SK-N-SH (cell line): ENCODE measurements around the gene PRKCG.
"Not testable (repeated sequence)": the region's sequence is repeated elsewhere in the genome, so short reads cannot be mapped to it uniquely, and the experiment has no call there.

ENCODE experiments used
- EP300 ChIP-seq, 2 experiments: IDR thresholded peaks; 2 replicates each; pipeline versions ENCODE4 v1.4.0 to v1.6.1; 2012; ENCODE audit warnings: borderline replicate concordance in 1 of 2, low read depth in 1 of 2, low read length in 1 of 2
- EZH2phosphoT487 ChIP-seq: fragments of 200-600 bp; sonication (generic); IDR thresholded peaks from 2 replicates; pipeline ENCODE4 v1.6.1; 2017; ENCODE audit warnings: low read depth, mixed run types, mild to moderate bottlenecking, antibody characterized with exemption, moderate library complexity, borderline replicate concordance
- GABPA ChIP-seq: IDR thresholded peaks from 2 replicates; pipeline ENCODE4 v1.4.0; 2012; ENCODE audit warnings: low read depth, mild to moderate bottlenecking
- NRF1 ChIP-seq: IDR thresholded peaks from 2 replicates; pipeline ENCODE4 v1.6.1; 2012; ENCODE audit warnings: low read depth, mild to moderate bottlenecking, low read length
- POLR2AphosphoS5 ChIP-seq: IDR thresholded peaks from 2 replicates; pipeline ENCODE4 v1.6.1; 2012; ENCODE audit warnings: low read depth, low read length
- RAD21 ChIP-seq: IDR thresholded peaks from 2 replicates; pipeline ENCODE4 v1.6.1; 2012; ENCODE audit warnings: mild to moderate bottlenecking, low read length
- SIN3A ChIP-seq: IDR thresholded peaks from 2 replicates; pipeline ENCODE4 v1.6.1; 2012; ENCODE audit warnings: low read depth, mild to moderate bottlenecking, low read length, moderate library complexity, borderline replicate concordance
- SMC3 ChIP-seq: IDR thresholded peaks from 2 replicates; pipeline ENCODE4 v1.6.1; 2012; ENCODE audit warnings: low read depth, low read length, improper control_type of control experiment
- TAF1 ChIP-seq: IDR thresholded peaks from 2 replicates; pipeline ENCODE4 v1.6.1; 2012; ENCODE audit warnings: low read depth, mild to moderate bottlenecking, low read length, moderate library complexity, borderline replicate concordance
- TF ChIP-seq, protein P1 (sequence below): fragments of 200-600 bp; sonication (generic); IDR thresholded peaks from 2 replicates; pipeline ENCODE4 v1.6.1; 2017; ENCODE audit warnings: antibody characterized with exemption, mild to moderate bottlenecking, moderate library complexity
- TF ChIP-seq, protein P2 (sequence below): IDR thresholded peaks from 2 replicates; pipeline ENCODE4 v1.6.1; 2012; ENCODE audit warnings: mild to moderate bottlenecking, low read depth, low read length, moderate library complexity
- TF ChIP-seq, protein P3 (sequence below): IDR thresholded peaks from 2 replicates; pipeline ENCODE4 v1.4.0; 2012; ENCODE audit warnings: low read depth, borderline replicate concordance
- TF ChIP-seq, protein P4 (sequence below): fragments of 150-350 bp; IDR thresholded peaks from 2 replicates; pipeline ENCODE4 v1.6.1; 2017; ENCODE audit warnings: antibody characterized with exemption, low read length, low read depth, borderline replicate concordance

DNA sequence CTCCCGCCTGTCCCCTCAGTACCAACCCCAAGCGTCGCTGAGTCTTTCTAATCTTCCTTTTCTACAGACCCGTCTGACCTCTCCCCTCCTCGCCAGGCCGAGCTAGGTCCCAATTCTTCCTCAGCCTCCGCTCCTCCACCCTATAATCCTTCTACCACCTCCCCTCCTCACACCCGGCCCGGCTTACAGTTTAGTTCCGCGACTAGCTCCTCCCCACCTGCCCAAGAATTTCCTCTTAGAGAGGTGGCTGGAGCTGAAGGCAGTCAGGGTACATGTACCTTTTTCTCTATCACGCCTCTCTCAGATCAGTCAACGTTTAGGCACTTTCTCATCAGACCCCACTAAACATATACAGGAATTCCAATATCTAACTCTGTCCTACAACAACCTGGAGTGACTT, 49.1 kb upstream of the PRKCG start:
- TF ChIP-seq RAD21; EP300 (IDR thresholded peaks at IDR 0.05; ENCODE audit: borderline replicate concordance in 1 of 2, low read depth in 1 of 2, low read length in 1 of 2); EZH2phosphoT487; POLR2AphosphoS5; NRF1; SIN3A; TAF1; SMC3; GABPA: not testable (repeated sequence)
- TF ChIP-seq, protein P1, sequence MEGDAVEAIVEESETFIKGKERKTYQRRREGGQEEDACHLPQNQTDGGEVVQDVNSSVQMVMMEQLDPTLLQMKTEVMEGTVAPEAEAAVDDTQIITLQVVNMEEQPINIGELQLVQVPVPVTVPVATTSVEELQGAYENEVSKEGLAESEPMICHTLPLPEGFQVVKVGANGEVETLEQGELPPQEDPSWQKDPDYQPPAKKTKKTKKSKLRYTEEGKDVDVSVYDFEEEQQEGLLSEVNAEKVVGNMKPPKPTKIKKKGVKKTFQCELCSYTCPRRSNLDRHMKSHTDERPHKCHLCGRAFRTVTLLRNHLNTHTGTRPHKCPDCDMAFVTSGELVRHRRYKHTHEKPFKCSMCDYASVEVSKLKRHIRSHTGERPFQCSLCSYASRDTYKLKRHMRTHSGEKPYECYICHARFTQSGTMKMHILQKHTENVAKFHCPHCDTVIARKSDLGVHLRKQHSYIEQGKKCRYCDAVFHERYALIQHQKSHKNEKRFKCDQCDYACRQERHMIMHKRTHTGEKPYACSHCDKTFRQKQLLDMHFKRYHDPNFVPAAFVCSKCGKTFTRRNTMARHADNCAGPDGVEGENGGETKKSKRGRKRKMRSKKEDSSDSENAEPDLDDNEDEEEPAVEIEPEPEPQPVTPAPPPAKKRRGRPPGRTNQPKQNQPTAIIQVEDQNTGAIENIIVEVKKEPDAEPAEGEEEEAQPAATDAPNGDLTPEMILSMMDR: not testable (repeated sequence)
- TF ChIP-seq, protein P2, sequence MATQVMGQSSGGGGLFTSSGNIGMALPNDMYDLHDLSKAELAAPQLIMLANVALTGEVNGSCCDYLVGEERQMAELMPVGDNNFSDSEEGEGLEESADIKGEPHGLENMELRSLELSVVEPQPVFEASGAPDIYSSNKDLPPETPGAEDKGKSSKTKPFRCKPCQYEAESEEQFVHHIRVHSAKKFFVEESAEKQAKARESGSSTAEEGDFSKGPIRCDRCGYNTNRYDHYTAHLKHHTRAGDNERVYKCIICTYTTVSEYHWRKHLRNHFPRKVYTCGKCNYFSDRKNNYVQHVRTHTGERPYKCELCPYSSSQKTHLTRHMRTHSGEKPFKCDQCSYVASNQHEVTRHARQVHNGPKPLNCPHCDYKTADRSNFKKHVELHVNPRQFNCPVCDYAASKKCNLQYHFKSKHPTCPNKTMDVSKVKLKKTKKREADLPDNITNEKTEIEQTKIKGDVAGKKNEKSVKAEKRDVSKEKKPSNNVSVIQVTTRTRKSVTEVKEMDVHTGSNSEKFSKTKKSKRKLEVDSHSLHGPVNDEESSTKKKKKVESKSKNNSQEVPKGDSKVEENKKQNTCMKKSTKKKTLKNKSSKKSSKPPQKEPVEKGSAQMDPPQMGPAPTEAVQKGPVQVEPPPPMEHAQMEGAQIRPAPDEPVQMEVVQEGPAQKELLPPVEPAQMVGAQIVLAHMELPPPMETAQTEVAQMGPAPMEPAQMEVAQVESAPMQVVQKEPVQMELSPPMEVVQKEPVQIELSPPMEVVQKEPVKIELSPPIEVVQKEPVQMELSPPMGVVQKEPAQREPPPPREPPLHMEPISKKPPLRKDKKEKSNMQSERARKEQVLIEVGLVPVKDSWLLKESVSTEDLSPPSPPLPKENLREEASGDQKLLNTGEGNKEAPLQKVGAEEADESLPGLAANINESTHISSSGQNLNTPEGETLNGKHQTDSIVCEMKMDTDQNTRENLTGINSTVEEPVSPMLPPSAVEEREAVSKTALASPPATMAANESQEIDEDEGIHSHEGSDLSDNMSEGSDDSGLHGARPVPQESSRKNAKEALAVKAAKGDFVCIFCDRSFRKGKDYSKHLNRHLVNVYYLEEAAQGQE: not testable (repeated sequence)
- TF ChIP-seq, protein P3, sequence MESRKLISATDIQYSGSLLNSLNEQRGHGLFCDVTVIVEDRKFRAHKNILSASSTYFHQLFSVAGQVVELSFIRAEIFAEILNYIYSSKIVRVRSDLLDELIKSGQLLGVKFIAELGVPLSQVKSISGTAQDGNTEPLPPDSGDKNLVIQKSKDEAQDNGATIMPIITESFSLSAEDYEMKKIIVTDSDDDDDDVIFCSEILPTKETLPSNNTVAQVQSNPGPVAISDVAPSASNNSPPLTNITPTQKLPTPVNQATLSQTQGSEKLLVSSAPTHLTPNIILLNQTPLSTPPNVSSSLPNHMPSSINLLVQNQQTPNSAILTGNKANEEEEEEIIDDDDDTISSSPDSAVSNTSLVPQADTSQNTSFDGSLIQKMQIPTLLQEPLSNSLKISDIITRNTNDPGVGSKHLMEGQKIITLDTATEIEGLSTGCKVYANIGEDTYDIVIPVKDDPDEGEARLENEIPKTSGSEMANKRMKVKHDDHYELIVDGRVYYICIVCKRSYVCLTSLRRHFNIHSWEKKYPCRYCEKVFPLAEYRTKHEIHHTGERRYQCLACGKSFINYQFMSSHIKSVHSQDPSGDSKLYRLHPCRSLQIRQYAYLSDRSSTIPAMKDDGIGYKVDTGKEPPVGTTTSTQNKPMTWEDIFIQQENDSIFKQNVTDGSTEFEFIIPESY: not testable (repeated sequence)
- TF ChIP-seq, protein P4, sequence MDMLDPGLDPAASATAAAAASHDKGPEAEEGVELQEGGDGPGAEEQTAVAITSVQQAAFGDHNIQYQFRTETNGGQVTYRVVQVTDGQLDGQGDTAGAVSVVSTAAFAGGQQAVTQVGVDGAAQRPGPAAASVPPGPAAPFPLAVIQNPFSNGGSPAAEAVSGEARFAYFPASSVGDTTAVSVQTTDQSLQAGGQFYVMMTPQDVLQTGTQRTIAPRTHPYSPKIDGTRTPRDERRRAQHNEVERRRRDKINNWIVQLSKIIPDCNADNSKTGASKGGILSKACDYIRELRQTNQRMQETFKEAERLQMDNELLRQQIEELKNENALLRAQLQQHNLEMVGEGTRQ: not testable (repeated sequence)
